Activated B cell treated with CpG ODN at 0.5 μM for 24 hours (primary cell): ENCODE data around the gene FAM200B. TPM values are rescaled to one million over a fixed set of nuclear protein-coding genes. Genes with fewer than 3 reads are reported as not detected.

Experiments
- ATAC-seq: fragments of 200-7000 bp; cut with Tn5 transposase; one replicate; pipeline ENCODE4 v1.10.0; 2021; ENCODE audit warnings: low read depth, mild to moderate bottlenecking, moderate library complexity
- CTCF ChIA-PET: fragments of 350-600 bp; sonication (Branson Sonifier 250); formaldehyde crosslinking; loops from one replicate; lab custom pipeline; 2021; ENCODE audit warnings: antibody characterized with exemption; lab: Charles Lee
- POLR2A ChIA-PET: fragments of 350-600 bp; sonication (Branson Sonifier 250); formaldehyde crosslinking; loops from one replicate; lab custom pipeline; 2021; ENCODE audit warnings: antibody characterized with exemption; lab: Charles Lee
- DNase-seq: peaks from one replicate; pipeline ENCODE4 v3.0.0; 2022
- H3K27ac Mint-ChIP-seq: one replicate; pipeline ENCODE4 v1.8.0; 2020; ENCODE audit warnings: mixed read lengths
- H3K27me3 Mint-ChIP-seq: one replicate; pipeline ENCODE4 v1.8.0; 2021; ENCODE audit warnings: mixed read lengths
- H3K36me3 Mint-ChIP-seq: one replicate; pipeline ENCODE4 v1.8.0; 2021; ENCODE audit warnings: low read depth, mixed read lengths
- H3K4me1 Mint-ChIP-seq: one replicate; pipeline ENCODE4 v1.8.0; 2021; ENCODE audit warnings: mixed read lengths
- H3K4me3 Mint-ChIP-seq: one replicate; pipeline ENCODE4 v1.8.0; 2020; ENCODE audit warnings: mild to moderate bottlenecking, mixed read lengths
- H3K9me3 Mint-ChIP-seq: one replicate; pipeline ENCODE4 v1.8.0; 2020; ENCODE audit warnings: mixed read lengths
- CTCF ChIP-seq: fragments of 200-600 bp; IDR thresholded peaks from one replicate; pipeline ENCODE4 v1.8.0; 2022; ENCODE audit warnings: antibody characterized with exemption, mild to moderate bottlenecking
- intact Hi-C: fragments of 100-400 bp; cut with micrococcal nuclease; formaldehyde crosslinking; loops from one replicate; pipeline ENCODE4 v1.15.1; 2024
- total RNA-seq: library from RNA; stranded (reverse); gene quantifications from 2 replicates; pipeline ENCODE4 v1.2.3, GENCODE V29; 2022

Gene FAM200B
- total RNA-seq, 1 donor from 2014 or later, result 11.3 TPM

- no peak for ATAC-seq
- H3K4me1 Mint-ChIP-seq, result no peaks in the 10 kb centered on the region
- no peak for DNase-seq
- intact Hi-C loops, result no loop called here
- no peak overlapping the region for H3K27ac Mint-ChIP-seq
- H3K36me3 Mint-ChIP-seq, result no peaks in the 10 kb centered on the region
- POLR2A ChIA-PET, result no interaction called here
- H3K4me3 Mint-ChIP-seq, result no peak overlapping the region
- TF ChIP-seq CTCF, result no peak
- H3K27me3 Mint-ChIP-seq, result no peaks in the 10 kb centered on the region
- H3K9me3 Mint-ChIP-seq, result no peaks in the 10 kb centered on the region
- CTCF ChIA-PET, result no interaction called here
Observed at GRCh38 chr4:15716115-15716514, 34.5 kb downstream of the FAM200B start.

GRCh38 chr4:15717086-15717485 is 35.5 kb downstream of the FAM200B start:
- Mint-ChIP-seq H3K4me3 (no peak overlapping the region), H3K9me3 (no peaks in the 10 kb centered on the region), H3K36me3 (no peaks in the 10 kb centered on the region), H3K27ac (no peak overlapping the region), H3K4me1 (no peaks in the 10 kb centered on the region), H3K27me3 (no peaks in the 10 kb centered on the region)
- DNase-seq (no peak), ATAC-seq (no peak)
- ChIA-PET CTCF (no interaction called here), POLR2A (no interaction called here)
- TF ChIP-seq CTCF, result no peak
- intact Hi-C loops, result no loop called here

GRCh38 chr4:15717657-15718416 is 36.2 kb downstream of the FAM200B start:
- TF ChIP-seq CTCF, result no peak
- no peak overlapping the region for H3K4me3 Mint-ChIP-seq
- H3K36me3 Mint-ChIP-seq, result no peaks in the 10 kb centered on the region
- ATAC-seq, result no peak
- ChIA-PET POLR2A (no interaction called here), CTCF (no interaction called here)
- H3K4me1 Mint-ChIP-seq, result no peaks in the 10 kb centered on the region
- no peak overlapping the region for H3K27ac Mint-ChIP-seq
- H3K9me3 Mint-ChIP-seq, result no peaks in the 10 kb centered on the region
- no peak for DNase-seq
- intact Hi-C loops, result no loop called here
- no peaks in the 10 kb centered on the region for H3K27me3 Mint-ChIP-seq

GRCh38 chr4:15718465-15718864 is 36.8 kb downstream of the FAM200B start:
- H3K4me1 Mint-ChIP-seq, result no peaks in the 10 kb centered on the region
- no peaks in the 10 kb centered on the region for H3K27me3 Mint-ChIP-seq
- no peak overlapping the region for H3K27ac Mint-ChIP-seq
- no peak for TF ChIP-seq CTCF
- ATAC-seq (no peak), DNase-seq (no peak)
- H3K4me3 Mint-ChIP-seq, result no peak overlapping the region
- intact Hi-C loops, result no loop called here
- H3K36me3 Mint-ChIP-seq, result no peaks in the 10 kb centered on the region
- ChIA-PET CTCF (no interaction called here), POLR2A (no interaction called here)
- H3K9me3 Mint-ChIP-seq, result no peaks in the 10 kb centered on the region

DNA sequence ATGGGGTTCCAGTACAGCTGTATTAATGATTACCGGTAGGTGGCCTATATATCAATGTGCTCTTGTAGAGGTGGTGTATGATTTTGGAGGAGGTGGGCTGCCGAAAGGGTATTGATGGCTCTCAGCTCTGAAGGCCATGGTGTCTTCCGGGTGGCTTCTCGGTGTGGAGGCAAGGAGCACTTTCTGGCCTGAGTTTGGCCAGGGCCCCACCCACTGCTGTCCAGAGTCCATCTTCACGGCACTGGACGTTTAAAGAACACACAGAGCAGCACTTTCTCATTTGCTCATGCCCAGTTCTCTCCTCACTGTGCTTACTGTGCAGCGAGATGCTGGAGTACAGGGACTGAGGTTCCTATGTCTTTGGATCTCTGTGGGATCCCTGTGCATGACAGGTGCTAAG is 37.3 kb downstream of the FAM200B start:
- H3K9me3 Mint-ChIP-seq, result no peaks in the 10 kb centered on the region
- DNase-seq, result no peak
- no peak for ATAC-seq
- no peak overlapping the region for H3K27ac Mint-ChIP-seq
- H3K4me1 Mint-ChIP-seq, result no peaks in the 10 kb centered on the region
- H3K4me3 Mint-ChIP-seq, result no peak overlapping the region
- intact Hi-C loops, result no loop called here
- no peaks in the 10 kb centered on the region for H3K36me3 Mint-ChIP-seq
- ChIA-PET CTCF (no interaction called here), POLR2A (no interaction called here)
- no peaks in the 10 kb centered on the region for H3K27me3 Mint-ChIP-seq
- TF ChIP-seq CTCF, result no peak
